Pancreas (tissue), 10 donors: Measurements from ENCODE around the gene DCLK2. TPM values are rescaled to one million over a fixed set of nuclear protein-coding genes. Genes with fewer than 3 reads are reported as not detected.

Source experiments
- ATAC-seq, 4 donors: fragments of 200-7000 bp; cut with Tn5 transposase; one replicate each; pipeline versions ENCODE4 v1.8.0 to v1.9.1; 2020; ENCODE audit warnings: mild to moderate bottlenecking in 4 of 4, moderate library complexity in 4 of 4
- DNase-seq, 6 donors: peaks; one replicate each; pipeline ENCODE4 v3.0.0-alpha.2; 2020
- FAIRE-seq: peaks from 2 replicates; lab custom pipeline; 2012; peaks lifted over from hg19 to GRCh38; lab: Jason Lieb, UNC
- H3K27ac ChIP-seq, 4 donors: fragments of 200-600 bp; sonication (generic); 1 replicate in 3 of 4; 2 replicates in 1 of 4; pipeline versions ENCODE4 v1.5.0 to v1.8.0; 2020
- H3K27me3 ChIP-seq, 4 donors: fragments of 200-600 bp; one replicate each; pipeline ENCODE4 v1.8.0; 2021
- H3K36me3 ChIP-seq, 3 donors: fragments of 200-600 bp; sonication (generic) in 1 of 3; one replicate each; pipeline versions ENCODE4 v1.5.0 to v1.8.0; 2020 to 2021
- H3K4me1 ChIP-seq, 3 donors: fragments of 200-600 bp; one replicate each; pipeline ENCODE4 v1.8.0; 2021
- H3K4me3 ChIP-seq, 4 donors: fragments of 200-600 bp; sonication (generic) in 2 of 4; one replicate each; pipeline versions ENCODE4 v1.5.0 to v1.8.0; 2020 to 2021
- H3K9me3 ChIP-seq, 4 donors: fragments of 200-600 bp; one replicate each; pipeline ENCODE4 v1.8.0; 2021
- WGBS, 2 donors: extraction: QIAGEN DNeasy Blood & Tissue Kit; methylation state at CpG; one replicate each; pipeline ENCODE4 v1.1.7; 2013; 5-methylcytosine and 5-hydroxymethylcytosine counted together
- intact Hi-C, 3 donors: fragments of 100-400 bp; cut with DNase I; formaldehyde crosslinking; loops; one replicate each; pipeline versions ENCODE4 v1.11.1 to v1.14.2; 2022
- polyA plus RNA-seq, 2 donors: library from polyadenylated mRNA; stranded (reverse); fragments of 200-250 nt; gene quantifications; one replicate each; pipeline ENCODE4 v1.2.3, GENCODE V29; 2013
- total RNA-seq, 6 donors: library from RNA; stranded (reverse); fragmentation: NEBNext Ultra II Directional in 4 of 6; extraction: Animal tissue kit (Norgen Biotek cat#: 25700) in 4 of 6; gene quantifications; one replicate each; pipeline versions ENCODE4 v1.2.1 to v1.2.4, GENCODE V29; 2021 to 2023
- TF ChIP-seq, protein P1 (sequence below), 4 donors: fragments of 200-600 bp; sonication (generic) in 3 of 4; IDR thresholded peaks; one replicate each; pipeline versions ENCODE4 v1.5.0 to v1.8.0; 2021; ENCODE audit warnings: antibody characterized with exemption in 4 of 4
- donor health status: healthy with polysubstance abuse.
- donor health status: DM: no; HTN: no; CAD: no; lungs with moderate emphysema.
- donor health status: DM: no; HTN: no; CAD: no.
- donor health status: control.
- donor health status: control.
- donor health status: Bipolar disorder and iron deficiency.
- donor health status: DM: yes; HTN: yes; CAD: no.
- donor health status: DM: no; HTN: no; CAD: no.
- donor health status: DM: no; HTN: no; CAD: no.
- donor health status: DM: yes; HTN: yes; CAD: no.

Gene DCLK2
- total and polyA plus RNA-seq, 8 donors: 1.2 to 3.7 (median 1.8) TPM

DNA sequence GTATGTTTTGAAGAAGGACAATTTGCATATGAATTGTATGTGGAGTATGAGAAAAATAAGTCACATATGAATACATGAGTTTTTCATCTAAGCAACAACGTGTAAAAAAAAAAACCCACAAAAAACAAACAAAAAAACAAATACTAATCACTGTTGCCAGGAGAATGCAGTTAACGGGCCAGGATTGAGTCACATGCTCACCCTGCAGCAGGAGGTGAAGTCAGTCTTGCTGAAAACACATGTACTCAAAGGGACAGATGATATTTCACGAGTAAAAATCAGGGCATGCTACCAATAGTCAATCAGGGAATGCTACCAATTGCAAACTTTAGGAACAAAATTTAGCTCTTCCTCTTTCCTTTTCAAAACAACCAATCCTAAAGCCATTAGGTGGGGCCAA lies 10.4 kb upstream of the DCLK2 start:
- DNase-seq (no peak), FAIRE-seq (no peak), ATAC-seq (no peak)
- Histone ChIP-seq H3K27me3 (no peaks in the 10 kb centered on the region), H3K9me3 (no peaks in the 10 kb centered on the region), H3K27ac (no peak overlapping the region), H3K36me3 (no peaks in the 10 kb centered on the region), H3K4me3 (no peak overlapping the region), H3K4me1 (no peaks in the 10 kb centered on the region)
- intact Hi-C loops: no loop called here
- TF ChIP-seq, protein P1, sequence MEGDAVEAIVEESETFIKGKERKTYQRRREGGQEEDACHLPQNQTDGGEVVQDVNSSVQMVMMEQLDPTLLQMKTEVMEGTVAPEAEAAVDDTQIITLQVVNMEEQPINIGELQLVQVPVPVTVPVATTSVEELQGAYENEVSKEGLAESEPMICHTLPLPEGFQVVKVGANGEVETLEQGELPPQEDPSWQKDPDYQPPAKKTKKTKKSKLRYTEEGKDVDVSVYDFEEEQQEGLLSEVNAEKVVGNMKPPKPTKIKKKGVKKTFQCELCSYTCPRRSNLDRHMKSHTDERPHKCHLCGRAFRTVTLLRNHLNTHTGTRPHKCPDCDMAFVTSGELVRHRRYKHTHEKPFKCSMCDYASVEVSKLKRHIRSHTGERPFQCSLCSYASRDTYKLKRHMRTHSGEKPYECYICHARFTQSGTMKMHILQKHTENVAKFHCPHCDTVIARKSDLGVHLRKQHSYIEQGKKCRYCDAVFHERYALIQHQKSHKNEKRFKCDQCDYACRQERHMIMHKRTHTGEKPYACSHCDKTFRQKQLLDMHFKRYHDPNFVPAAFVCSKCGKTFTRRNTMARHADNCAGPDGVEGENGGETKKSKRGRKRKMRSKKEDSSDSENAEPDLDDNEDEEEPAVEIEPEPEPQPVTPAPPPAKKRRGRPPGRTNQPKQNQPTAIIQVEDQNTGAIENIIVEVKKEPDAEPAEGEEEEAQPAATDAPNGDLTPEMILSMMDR (IDR thresholded peaks at IDR 0.05): no peak
- 47 to 60% methylated on average over 3 of the region's 3 CpGs for WGBS, 2 donors

DNA sequence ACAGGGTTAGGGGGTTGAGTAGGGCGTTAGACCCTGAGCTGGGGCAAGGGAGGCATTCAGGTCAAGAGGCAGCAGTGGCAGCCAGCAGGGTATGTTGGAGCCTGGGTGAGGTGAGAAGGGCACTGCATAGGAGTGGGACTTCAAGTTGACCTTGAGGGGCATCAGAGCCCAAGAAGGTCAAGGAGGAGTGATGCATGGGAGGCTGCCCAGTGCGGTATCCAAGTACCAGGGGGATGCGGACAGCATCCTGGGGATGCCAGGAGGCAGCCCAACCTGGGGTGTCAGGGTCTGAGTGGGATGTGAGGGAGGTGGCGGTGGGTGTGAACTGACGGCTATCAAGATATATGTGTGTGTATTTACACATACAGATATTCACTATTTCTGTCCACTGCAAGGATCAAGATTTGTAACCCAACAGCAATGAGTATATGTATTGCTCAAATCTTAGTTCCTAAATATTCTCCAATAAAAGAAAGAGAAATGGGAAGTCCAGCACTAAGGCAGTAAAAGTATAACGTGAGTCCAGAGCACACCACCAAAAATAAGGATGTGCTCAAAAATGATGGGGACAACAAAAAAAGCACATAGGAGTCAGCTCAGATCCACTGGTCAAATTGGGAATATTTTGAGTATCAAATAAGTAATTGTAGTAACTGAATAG lies 9.8 kb upstream of the DCLK2 start:
- Histone ChIP-seq H3K4me1 (no peaks in the 10 kb centered on the region), H3K36me3 (no peaks in the 10 kb centered on the region), H3K27ac (no peak overlapping the region), H3K4me3 (no peak overlapping the region), H3K27me3 (no peaks in the 10 kb centered on the region), H3K9me3 (no peaks in the 10 kb centered on the region)
- no peak for DNase-seq
- no peak for ATAC-seq
- 76 to 88% methylated on average over 6 of the region's 6 CpGs for WGBS, 2 donors
- intact Hi-C loops: no loop called here
- no peak for FAIRE-seq
- TF ChIP-seq, protein P1 (IDR thresholded peaks at IDR 0.05): no peak

DNA sequence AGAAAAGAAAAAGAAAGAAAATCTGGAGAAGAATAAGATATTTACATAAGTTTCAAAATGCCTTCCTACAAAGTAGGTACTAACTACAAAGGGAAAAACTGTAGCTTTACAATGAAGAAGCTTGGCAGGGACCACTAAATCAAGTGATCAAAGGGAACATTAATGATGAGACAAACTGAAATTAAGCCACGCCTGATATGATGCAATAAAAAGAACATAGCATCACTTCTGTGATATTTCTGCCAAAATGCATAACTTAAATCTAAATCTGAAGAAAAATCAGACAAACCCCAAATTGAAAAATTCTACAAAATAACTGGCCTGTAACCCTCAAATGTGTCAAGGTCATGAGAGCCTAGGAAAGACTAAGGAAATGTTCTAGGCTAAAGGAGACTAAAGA lies 8.9 kb upstream of the DCLK2 start:
- FAIRE-seq: no peak
- Histone ChIP-seq H3K4me3 (no peak overlapping the region), H3K27me3 (no peaks in the 10 kb centered on the region), H3K9me3 (no peaks in the 10 kb centered on the region), H3K4me1 (no peaks in the 10 kb centered on the region), H3K36me3 (no peaks in the 10 kb centered on the region), H3K27ac (no peak overlapping the region)
- ATAC-seq: no peak
- intact Hi-C loops: no loop called here
- WGBS, 2 donors: 2 to 46% methylated on average over 1 of the region's 1 CpG
- TF ChIP-seq, protein P1 (IDR thresholded peaks at IDR 0.05): no peak
- no peak for DNase-seq

DNA sequence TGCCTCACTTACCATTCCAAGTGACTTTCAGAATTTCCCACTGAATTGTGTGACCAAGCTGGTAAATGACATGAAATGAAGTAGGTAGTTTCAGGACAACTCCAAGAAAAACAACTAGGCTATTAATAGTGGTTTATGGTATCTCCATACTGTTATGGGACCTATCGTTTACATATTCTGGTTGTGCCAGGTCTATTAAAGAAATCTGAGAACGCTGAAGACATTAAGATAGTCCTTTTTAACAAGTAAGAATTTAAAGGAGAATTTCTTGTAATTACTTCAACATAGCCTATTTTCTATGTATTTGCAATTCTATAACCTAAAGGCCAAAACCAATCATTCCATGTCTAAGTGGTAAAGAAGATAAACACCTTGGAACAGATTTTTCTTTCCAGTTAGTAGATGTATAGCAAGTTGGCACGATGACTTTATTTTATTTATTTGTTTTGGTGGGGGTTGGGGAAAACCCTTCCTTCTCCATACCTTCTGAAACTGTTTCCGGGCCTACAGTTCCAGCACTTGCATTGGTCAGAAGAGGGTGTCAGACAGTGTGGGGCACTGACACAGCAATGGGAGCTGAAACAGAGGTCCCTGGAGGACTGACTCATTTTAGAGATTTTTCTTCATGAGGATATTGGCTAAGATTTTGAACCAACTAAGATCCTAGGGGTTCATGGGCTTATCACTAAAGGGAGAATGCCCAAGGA lies 7.6 kb upstream of the DCLK2 start:
- no peaks in the 10 kb centered on the region for H3K27me3 ChIP-seq
- H3K27ac ChIP-seq: no peak overlapping the region
- ATAC-seq (no peak), DNase-seq (no peak), FAIRE-seq (no peak)
- H3K4me3 ChIP-seq: no peak overlapping the region
- TF ChIP-seq, protein P1 (IDR thresholded peaks at IDR 0.05): no peak
- H3K9me3 ChIP-seq: no peaks in the 10 kb centered on the region
- intact Hi-C loops: no loop called here
- 67 to 75% methylated on average over 4 of the region's 4 CpGs for WGBS, 2 donors
- H3K4me1 ChIP-seq: no peaks in the 10 kb centered on the region
- H3K36me3 ChIP-seq: no peaks in the 10 kb centered on the region

- H3K27me3 ChIP-seq: no peaks in the 10 kb centered on the region
- no peak for FAIRE-seq
- no peak for DNase-seq
- H3K9me3 ChIP-seq: no peaks in the 10 kb centered on the region
- TF ChIP-seq, protein P1 (IDR thresholded peaks at IDR 0.05): no peak
- no peak for ATAC-seq
- no peaks in the 10 kb centered on the region for H3K4me1 ChIP-seq
- H3K4me3 ChIP-seq: no peak overlapping the region
- 94 to 95% methylated on average over 4 of the region's 4 CpGs for WGBS, 2 donors
- H3K27ac ChIP-seq: no peak overlapping the region
- intact Hi-C loops: no loop called here
- H3K36me3 ChIP-seq: no peaks in the 10 kb centered on the region
These were observed 5.8 kb upstream of the DCLK2 start for GRCh38 chr4:150072471-150072870.
